Esophagus muscularis mucosa (tissue), 3 donors: ENCODE data around the gene PPID.
"Not testable (repeated sequence)": the region's sequence is repeated elsewhere in the genome, so short reads cannot be mapped to it uniquely, and the experiment has no call there.

Experiments
- POLR2A ChIP-seq: fragments of 450-650 bp; IDR thresholded peaks from one replicate; pipeline ENCODE4 v1.6.1; 2017; ENCODE audit warnings: antibody characterized with exemption, moderate library complexity, mild to moderate bottlenecking, low read depth
- TF ChIP-seq, protein P1 (sequence below), 3 experiments: fragments of 200-600 bp in 2 of 3; fragments of 450-650 bp in 1 of 3; sonication (generic) in 2 of 3; IDR thresholded peaks; one replicate each; pipeline ENCODE4 v1.5.1; 2017 to 2019; ENCODE audit warnings: antibody characterized with exemption in 3 of 3, mild to moderate bottlenecking in 2 of 3, moderate library complexity in 1 of 3

DNA sequence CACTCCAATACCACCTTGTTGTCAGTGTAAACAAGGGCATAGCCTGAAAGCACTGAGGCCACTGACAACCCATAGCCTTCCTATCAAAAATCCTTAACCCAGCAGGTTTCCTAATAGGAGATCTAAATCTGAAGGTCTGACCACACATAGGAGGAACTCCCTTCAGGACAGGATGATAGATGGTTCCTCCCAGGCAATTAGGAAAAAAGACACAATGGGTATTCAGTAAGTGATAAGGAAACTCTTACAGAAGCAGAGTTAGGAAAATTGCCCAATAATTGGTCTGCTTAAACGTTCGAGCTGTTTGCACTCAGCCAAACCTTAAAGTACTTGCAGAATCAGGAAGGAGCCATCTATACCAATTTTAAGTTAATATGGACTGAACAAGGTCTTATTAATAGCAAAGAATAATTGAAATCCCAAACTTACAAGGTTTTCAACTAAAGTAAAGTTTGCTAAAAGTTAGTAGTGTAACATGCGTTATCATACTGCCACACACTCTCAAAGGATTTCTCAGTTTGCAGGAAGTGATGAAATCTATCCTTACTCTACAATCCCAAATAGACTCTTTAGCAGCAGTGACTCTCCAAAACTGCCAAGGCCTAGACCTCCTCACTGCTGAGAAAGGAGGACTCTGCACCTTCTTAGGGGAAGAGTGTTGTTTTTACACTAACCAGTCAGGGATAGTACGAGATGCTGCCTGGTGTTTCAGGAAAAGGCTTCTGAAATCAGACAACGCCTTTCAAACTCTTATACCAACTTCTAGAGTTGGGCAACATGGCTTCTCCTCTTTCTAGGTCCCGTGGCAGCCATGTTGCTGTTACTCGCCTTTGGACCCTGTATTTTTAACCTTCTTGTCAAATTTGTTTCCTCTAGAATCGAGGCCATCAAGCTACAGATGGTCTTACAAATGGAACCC lies 59.2 kb downstream of the PPID start:
- TF ChIP-seq POLR2A = not testable (repeated sequence)
- TF ChIP-seq, protein P1, sequence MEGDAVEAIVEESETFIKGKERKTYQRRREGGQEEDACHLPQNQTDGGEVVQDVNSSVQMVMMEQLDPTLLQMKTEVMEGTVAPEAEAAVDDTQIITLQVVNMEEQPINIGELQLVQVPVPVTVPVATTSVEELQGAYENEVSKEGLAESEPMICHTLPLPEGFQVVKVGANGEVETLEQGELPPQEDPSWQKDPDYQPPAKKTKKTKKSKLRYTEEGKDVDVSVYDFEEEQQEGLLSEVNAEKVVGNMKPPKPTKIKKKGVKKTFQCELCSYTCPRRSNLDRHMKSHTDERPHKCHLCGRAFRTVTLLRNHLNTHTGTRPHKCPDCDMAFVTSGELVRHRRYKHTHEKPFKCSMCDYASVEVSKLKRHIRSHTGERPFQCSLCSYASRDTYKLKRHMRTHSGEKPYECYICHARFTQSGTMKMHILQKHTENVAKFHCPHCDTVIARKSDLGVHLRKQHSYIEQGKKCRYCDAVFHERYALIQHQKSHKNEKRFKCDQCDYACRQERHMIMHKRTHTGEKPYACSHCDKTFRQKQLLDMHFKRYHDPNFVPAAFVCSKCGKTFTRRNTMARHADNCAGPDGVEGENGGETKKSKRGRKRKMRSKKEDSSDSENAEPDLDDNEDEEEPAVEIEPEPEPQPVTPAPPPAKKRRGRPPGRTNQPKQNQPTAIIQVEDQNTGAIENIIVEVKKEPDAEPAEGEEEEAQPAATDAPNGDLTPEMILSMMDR (IDR thresholded peaks at IDR 0.05) = not testable (repeated sequence)
